HCEC 1CT (cell line): ENCODE data around the gene TIE1.

Experiments
- DNase-seq: peaks from one replicate; pipeline ENCODE4 v3.0.0-alpha.2; 2017

TIE1 gene

DNA sequence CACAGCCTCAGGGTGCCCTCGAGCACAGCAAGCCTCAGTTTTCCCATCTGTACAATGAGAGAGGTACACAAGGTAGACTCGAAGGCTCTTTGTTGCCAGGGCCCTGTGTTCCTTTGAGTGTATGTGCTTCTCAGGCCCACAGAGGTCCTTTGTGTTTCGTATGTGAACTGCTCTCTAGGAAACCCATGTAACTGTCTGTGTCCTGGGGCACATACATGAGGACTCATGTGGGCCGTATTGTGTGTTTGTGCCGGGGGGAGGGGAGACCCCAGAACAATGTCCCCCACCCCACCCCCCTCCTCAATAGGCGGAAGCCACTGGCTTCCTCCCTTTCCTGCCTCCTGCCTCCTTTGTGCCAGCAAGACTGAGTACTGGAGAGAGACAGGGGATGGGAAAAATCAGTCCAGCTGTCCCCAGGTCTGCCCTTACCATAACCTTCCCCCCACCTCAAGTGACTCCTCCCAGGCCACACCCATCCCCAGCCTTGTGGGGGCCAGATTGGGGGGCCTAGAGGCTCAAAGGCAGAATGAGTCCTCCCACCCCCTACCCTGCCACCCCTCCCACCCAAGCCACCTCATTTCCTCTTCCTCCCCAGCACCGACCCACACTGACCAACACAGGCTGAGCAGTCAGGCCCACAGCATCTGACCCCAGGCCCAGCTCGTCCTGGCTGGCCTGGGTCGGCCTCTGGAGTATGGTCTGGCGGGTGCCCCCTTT is at the start of gene TIE1:
Gene TIE1, plus strand, starts transcription at position 605 of the 717 bp plus-strand sequence. Its CDS starts 90 bp downstream, at position 695.
- DNase-seq = no peak

DNA sequence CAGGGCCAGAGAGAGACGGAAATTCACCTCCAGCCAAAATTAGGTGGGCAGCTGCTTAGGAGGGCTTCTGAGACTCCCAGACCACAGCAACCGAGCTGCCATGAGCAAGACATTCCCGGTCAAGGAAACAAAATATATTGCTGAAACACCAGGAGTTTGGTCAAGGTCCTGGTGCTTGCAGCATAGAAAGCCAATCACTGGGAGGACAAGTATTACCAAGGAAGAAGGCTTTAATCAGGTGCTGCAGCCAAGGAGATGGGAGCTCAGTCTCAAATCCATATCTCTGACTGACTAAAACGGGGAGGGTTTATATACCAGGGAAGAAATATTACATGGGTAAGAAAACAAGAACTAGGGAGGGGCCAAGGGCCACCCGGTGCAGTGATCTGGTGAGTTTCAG is 49.8 kb upstream of the TIE1 start:
- DNase-seq = no peak

GRCh38 chr1:43252225-43252624 is 48.6 kb upstream of the TIE1 start:
- DNase-seq = no peak

DNA sequence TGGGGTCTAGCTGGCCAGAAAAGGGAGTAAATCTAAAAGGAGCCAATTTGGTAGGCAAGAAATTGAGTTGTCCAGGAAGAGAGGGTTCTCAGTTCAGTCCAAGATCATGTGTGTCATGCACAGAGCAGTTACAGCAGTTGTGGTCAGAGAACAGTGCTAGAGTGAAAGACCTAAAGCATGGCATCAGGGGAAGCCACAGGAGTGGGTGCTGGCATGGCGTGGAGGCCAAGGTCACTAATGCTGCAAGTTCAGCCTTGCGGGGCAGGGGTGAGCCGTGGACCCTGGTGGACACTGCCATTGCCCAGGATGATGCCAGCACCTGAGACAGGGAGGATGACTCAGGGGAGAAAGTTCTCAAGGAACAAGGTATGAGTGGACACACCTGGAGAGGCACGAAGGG is 47.6 kb upstream of the TIE1 start:
- DNase-seq = no peak

- no peak for DNase-seq
Measured at GRCh38 chr1:43253876-43254275, 46.9 kb upstream of the TIE1 start.

- DNase-seq = no peak
Measured at GRCh38 chr1:43255438-43256210, 45.2 kb upstream of the TIE1 start.

DNA sequence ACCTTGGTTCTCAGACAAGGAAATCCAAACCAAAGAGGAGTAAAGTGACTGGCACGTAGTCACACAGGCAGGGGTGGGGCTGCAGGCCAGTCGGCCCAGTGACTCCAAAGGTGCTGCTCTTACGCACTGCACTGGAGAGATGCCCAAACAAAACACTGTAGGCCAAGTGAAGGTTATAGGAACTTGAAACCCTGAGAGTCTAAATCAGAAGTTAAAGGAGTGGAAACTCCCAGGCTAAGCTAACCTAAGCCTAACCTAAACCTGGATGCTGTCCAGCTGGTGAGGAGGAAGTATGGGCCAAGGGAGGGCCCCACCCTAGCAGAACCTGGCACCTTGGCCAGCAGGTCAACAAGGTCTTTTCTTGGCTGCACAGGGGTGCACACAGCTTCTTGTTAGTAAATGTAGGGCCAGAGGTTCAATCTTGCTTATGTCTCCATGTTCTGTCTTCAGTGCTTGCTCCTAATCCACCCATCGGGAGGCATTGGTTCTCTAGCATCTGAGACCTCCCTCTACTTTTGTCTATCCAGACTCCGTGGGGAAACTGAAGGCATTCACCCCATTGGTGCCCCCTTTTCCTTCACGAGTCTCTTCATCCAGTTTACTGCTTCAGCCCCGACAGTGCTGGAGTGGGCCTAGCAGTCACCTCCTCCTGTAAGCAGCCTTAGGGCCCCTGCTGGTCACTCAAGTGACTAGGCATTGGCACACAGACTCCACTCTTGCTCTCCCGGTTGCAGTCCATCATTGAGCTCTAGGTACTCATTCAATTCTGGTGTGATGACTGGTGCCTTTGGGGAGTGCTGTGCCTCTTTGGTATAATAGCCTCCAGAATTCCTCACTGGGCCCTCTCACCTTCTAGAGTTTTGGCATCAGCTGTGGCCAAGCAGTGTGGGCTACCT is 43.9 kb upstream of the TIE1 start:
- DNase-seq = no peak

DNA sequence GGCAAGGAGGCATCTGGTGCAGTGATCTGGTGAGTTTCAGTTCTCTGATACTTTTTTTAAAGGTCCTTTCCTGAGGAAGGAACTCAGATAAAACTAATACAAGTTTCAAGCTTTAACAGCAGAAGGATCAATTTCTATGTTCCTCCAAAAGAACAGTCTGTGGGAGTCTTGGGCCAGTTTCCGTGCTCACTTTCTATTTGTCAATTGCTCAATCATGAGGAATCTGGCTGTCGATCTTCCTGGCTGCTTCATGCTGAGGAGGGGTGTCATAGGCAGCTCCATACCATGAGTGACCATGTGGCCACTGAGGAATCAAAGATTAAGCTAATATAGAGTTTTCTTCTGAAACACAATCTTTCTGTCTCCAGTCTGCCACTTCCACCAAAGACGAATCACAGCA is 42.4 kb upstream of the TIE1 start:
- no peak for DNase-seq

GRCh38 chr1:43265431-43265830 is 35.4 kb upstream of the TIE1 start:
- no peak for DNase-seq

GRCh38 chr1:43266881-43267280 is 33.9 kb upstream of the TIE1 start:
- DNase-seq = no peak

- DNase-seq = peak; percentile 55
Measured at GRCh38 chr1:43267291-43267805, 33.4 kb upstream of the TIE1 start.

DNA sequence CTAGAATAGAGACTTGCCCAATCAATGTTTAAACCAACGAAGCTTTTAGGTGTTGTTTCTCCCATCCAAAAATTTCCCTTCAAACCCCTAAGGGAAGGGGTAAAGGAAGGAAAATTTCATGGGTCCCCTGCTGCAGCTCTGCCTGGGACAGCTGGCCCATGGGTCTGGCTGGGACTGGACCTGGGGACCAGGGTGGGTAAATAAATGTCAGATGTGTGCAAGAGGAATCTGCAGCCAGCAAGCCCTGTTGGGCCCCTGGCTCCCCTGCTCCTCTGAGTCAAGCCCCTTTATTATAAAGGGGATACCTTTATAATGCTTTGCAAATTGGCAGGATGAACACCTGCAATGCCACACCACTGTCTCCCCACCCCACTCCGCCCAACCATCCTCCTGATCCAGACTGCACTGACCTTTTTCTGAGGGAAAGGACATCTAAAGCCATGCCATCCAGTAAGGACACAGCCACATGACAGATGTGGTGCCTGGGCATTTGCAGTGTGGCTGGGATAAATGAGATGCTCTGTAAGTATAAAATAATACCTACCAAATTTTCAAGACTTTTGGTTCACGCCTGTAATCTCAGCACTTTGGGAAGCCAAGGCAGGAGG is 32.9 kb upstream of the TIE1 start:
- DNase-seq = no peak

- no peak for DNase-seq
Measured at GRCh38 chr1:43269627-43270375, 31.0 kb upstream of the TIE1 start, which contains the start of gene TMEM125. TMEM125 (plus strand) TSS chr1:43269983; CDS start chr1:43272723, 2,740 bp downstream.

GRCh38 chr1:43270421-43271095 is 30.2 kb upstream of the TIE1 start:
- no peak for DNase-seq

DNA sequence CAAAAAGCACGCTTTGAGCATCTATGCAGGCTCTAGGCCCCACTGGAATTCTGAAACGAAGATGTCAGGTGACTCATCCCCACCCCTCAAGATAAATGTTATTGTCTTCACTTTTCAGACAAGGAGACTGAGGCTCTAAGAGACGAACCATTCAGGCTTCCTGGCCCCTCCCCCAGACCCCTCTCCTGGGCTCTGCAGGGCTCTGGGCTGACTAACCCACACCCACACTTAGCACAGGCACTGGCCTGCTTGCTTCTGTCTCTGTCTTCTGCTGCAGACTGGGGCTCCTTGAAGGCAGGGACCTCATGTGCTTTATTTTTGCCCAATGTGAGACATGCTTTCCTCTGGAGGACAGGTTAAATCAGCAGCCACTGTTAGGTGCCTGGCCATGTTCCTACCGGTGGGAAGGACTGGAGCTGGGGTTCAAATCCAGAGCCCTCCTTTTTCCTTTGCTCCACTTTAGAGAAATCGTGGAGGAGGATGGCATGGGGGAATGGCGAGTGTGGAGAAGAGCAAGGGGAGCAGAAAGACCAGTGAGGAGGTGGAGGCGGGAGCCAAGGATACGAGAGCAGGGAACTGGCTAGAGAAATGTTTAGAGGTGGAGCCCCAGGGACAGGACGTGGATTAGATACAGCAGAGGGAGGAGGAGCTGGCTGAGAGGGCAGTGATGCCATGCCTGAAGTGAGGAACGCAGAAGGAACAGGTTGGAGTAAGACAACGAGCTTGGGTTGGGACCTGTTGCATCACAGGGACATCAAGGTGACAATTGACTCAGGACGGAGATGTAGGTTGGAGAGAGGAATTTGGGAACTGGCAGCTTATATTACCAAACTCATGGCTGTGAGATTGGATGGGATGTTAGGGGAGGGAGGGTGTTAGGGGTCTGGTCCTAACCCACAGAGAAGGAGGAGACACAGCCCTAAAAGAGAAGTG is 29.3 kb upstream of the TIE1 start:
- DNase-seq = no peak

- DNase-seq = no peak
Measured at GRCh38 chr1:43272161-43272560, 28.6 kb upstream of the TIE1 start.

DNA sequence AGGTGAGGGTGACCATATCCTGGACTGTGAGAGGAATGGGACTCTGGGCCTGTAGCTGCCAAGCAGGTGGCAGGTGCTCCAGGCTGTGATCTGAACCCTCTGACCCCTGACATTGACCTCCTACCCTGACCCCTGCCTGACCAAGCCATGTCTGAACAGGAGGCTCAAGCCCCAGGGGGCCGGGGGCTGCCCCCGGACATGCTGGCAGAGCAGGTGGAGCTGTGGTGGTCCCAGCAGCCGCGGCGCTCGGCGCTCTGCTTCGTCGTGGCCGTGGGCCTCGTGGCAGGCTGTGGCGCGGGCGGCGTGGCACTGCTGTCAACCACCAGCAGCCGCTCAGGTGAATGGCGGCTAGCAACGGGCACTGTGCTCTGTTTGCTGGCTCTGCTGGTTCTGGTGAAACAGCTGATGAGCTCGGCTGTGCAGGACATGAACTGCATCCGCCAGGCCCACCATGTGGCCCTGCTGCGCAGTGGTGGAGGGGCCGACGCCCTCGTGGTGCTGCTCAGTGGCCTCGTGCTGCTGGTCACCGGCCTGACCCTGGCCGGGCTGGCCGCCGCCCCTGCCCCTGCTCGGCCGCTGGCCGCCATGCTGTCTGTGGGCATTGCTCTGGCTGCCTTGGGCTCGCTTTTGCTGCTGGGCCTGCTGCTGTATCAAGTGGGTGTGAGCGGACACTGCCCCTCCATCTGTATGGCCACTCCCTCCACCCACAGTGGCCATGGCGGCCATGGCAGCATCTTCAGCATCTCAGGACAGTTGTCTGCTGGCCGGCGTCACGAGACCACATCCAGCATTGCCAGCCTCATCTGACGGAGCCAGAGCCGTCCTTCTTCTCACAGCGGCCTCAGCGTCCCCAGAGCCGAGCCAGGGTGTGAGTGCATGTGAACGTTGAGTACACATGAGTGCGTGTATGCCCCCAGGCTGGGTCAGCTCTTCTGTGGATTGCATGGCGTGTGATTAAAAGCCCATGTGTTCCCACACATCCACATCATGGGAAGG is 27.9 kb upstream of the TIE1 start:
- no peak for DNase-seq

DNA sequence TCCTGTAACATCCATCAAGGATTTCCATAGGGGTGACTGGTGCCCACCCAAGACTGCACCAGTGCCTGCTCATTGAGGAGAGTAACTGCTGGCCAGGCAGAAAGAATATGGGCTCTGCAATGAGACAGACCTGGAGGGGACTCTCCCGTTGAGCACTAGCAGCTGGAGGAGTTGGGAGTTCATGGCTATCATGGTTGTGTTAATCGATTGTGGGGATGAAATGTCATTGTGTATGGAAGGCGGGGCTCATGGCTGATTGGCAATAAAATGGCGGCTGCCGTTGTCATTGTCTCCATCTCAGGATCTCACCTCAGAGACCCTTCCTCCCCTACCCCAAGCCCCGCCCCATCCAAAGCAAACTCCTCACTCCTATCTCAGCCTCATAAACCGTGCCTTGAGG is 27.1 kb upstream of the TIE1 start:
- DNase-seq = no peak
